ENCODE data around the gene S1PR4. TPM values are rescaled to one million over a fixed set of nuclear protein-coding genes. Genes with fewer than 3 reads are reported as not detected.

Gene S1PR4
- total RNA-seq, 4 donors from 2014 or later = 1.6 to 9.9 (median 2.5) TPM

DNA sequence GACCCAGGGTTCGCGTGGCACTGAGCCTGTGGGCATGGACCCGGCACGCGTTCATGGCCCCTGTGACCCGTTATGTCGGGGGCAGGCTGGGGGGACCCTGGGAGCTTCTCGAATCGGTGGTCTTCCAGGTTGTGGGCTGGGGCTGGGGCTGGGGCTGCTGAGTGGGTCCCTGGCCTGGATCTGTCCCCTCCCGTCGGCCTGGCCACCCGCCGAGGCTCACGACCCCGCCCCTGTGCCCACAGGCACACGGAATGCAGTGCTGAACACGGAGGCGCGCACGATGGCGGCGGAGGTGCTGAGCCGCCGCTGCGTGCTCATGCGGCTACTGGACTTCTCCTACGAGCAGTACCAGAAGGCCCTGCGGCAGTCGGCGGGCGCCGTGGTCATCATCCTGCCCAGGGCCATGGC, 13.7 kb downstream of the S1PR4 start:
- Histone ChIP-seq H3K27me3 (no peaks in the 10 kb centered on the region), H3K4me1 (peaks cover 6 to 16% (median 10%) of the 10 kb centered on the region in 4 donors), H3K4me3 (no peak overlapping the region), H3K27ac (no peak overlapping the region), H3K36me3 (peaks cover 0 to 35% (median 0%) of the 10 kb centered on the region in 3 donors), H3K9me3 (no peaks in the 10 kb centered on the region)
- TF ChIP-seq, protein P1, sequence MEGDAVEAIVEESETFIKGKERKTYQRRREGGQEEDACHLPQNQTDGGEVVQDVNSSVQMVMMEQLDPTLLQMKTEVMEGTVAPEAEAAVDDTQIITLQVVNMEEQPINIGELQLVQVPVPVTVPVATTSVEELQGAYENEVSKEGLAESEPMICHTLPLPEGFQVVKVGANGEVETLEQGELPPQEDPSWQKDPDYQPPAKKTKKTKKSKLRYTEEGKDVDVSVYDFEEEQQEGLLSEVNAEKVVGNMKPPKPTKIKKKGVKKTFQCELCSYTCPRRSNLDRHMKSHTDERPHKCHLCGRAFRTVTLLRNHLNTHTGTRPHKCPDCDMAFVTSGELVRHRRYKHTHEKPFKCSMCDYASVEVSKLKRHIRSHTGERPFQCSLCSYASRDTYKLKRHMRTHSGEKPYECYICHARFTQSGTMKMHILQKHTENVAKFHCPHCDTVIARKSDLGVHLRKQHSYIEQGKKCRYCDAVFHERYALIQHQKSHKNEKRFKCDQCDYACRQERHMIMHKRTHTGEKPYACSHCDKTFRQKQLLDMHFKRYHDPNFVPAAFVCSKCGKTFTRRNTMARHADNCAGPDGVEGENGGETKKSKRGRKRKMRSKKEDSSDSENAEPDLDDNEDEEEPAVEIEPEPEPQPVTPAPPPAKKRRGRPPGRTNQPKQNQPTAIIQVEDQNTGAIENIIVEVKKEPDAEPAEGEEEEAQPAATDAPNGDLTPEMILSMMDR (IDR thresholded peaks at IDR 0.05) = no peak
- TF ChIP-seq POLR2A (IDR thresholded peaks at IDR 0.05) = no peak
- no peak for DNase-seq

DNA sequence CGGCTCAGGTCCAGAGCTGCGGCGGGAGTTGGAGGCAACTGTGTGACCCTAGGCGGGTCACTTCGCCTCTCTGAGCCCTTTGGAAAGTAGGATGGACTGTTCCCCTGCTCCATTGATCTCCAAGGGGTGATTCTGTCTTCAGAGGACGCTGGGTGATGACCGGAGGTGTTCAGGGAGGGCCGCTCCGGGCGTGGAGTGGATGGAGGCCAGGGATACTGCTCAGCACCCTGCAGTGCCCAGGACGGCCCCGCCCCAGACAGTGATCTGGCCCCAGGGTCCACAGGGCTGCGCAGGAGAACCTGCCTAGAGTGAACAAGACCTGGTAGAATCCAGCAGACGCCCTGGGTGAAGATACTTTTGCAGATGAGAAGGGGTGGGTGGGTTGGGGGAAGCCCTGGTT, 14.1 kb downstream of the S1PR4 start:
- H3K36me3 ChIP-seq = peaks cover 0 to 36% (median 0%) of the 10 kb centered on the region in 3 donors
- no peak overlapping the region for H3K4me3 ChIP-seq
- no peak for DNase-seq
- H3K27me3 ChIP-seq = no peaks in the 10 kb centered on the region
- no peak overlapping the region for H3K27ac ChIP-seq
- H3K4me1 ChIP-seq = peaks cover 3 to 11% (median 8%) of the 10 kb centered on the region in 4 donors
- no peak for TF ChIP-seq POLR2A (IDR thresholded peaks at IDR 0.05)
- TF ChIP-seq, protein P1 (IDR thresholded peaks at IDR 0.05) = no peak
- no peaks in the 10 kb centered on the region for H3K9me3 ChIP-seq

GRCh38 chr19:3193256-3194105, 14.9 kb downstream of the S1PR4 start:
- Histone ChIP-seq H3K4me3 (no peak overlapping the region), H3K27ac (no peak overlapping the region), H3K4me1 (peaks cover 0 to 6% (median 3%) of the 10 kb centered on the region in 4 donors), H3K36me3 (peaks cover 0 to 37% (median 0%) of the 10 kb centered on the region in 3 donors), H3K27me3 (no peaks in the 10 kb centered on the region), H3K9me3 (no peaks in the 10 kb centered on the region)
- no peak for DNase-seq
- no peak for TF ChIP-seq POLR2A (IDR thresholded peaks at IDR 0.05)

- no peak overlapping the region for H3K27ac ChIP-seq
- H3K36me3 ChIP-seq = peaks cover 0 to 42% (median 0%) of the 10 kb centered on the region in 3 donors
- no peak for TF ChIP-seq POLR2A (IDR thresholded peaks at IDR 0.05)
- TF ChIP-seq, protein P1 (IDR thresholded peaks at IDR 0.05) = no peak
- DNase-seq = no peak
- H3K4me1 ChIP-seq = peaks cover 0 to 2% (median under 1%) of the 10 kb centered on the region in 4 donors
- no peaks in the 10 kb centered on the region for H3K9me3 ChIP-seq
- H3K4me3 ChIP-seq = no peak overlapping the region
- no peaks in the 10 kb centered on the region for H3K27me3 ChIP-seq
Observed at GRCh38 chr19:3194106-3195087, 15.8 kb downstream of the S1PR4 start.

DNA sequence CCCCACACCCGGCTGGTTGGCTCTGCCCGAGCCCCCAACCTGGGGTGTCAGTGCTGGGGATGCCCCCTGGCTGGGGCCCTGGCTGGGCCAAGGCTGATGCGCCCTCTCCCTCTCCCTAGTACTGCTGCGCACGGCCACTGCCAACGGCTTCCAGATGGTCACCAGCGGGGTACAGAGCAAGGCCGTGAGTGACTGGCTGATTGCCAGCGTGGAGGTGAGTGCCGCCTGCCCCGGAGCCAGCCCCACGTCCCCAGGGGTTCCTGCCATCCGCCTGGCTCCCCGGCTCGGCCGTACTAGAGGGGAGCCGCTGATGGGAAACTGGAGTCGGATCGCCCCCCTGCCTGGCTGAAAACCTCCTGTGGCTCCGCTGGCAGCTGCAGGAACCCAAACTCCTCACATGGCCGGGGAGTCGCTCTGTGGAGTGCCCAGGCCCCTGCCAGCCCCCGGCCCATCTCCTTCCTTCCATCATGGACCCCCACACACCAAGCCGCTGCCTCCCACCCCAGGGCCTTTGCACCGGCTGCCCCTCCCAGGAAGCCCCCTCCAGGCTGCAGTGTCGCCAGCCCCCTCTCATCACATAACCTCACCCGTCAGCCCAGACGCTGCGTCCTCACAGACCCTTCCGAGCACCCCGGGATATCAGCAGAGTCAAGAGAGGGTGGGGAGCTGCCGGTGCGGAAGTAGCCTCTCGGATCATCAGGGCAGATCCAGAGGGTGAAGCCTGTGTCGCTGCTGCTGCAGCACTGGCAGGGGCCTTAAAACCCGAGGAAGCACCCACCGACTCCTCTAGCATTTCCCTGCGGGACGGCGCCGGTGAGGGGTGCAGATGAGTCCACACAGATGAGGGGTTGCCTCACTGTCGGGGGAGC, 17.7 kb downstream of the S1PR4 start:
- TF ChIP-seq POLR2A (IDR thresholded peaks at IDR 0.05) = no peak
- TF ChIP-seq, protein P1 (IDR thresholded peaks at IDR 0.05) = no peak
- DNase-seq = no peak
- no peak overlapping the region for H3K27ac ChIP-seq
- H3K27me3 ChIP-seq = no peaks in the 10 kb centered on the region
- peaks cover 0 to 50% (median 0%) of the 10 kb centered on the region in 3 donors for H3K36me3 ChIP-seq
- no peaks in the 10 kb centered on the region for H3K4me1 ChIP-seq
- no peak overlapping the region for H3K4me3 ChIP-seq
- H3K9me3 ChIP-seq = no peaks in the 10 kb centered on the region

All from Peyer's patch (tissue), 4 donors.